HG02759 (cell line): ENCODE data around the gene GFOD1.

Experiments used
- ATAC-seq: cut with Tn5 transposase; IDR thresholded peaks from one replicate; pipeline ENCODE4 v1.9.1; 2021; ENCODE audit warnings: mild to moderate bottlenecking, moderate library complexity; ENCODE audit not compliant: unreplicated experiment

Gene GFOD1

GRCh38 chr6:13360671-13361540, 126.5 kb downstream of the GFOD1 start:
- ATAC-seq: no peak

GRCh38 chr6:13359287-13359686, 128.1 kb downstream of the GFOD1 start:
- no peak for ATAC-seq

GRCh38 chr6:13358511-13358910, 128.9 kb downstream of the GFOD1 start:
- no peak for ATAC-seq

GRCh38 chr6:13357551-13358075, 129.8 kb downstream of the GFOD1 start:
- no peak for ATAC-seq

GRCh38 chr6:13355999-13356785, 131.2 kb downstream of the GFOD1 start:
- peak; percentile 95 for ATAC-seq

- ATAC-seq: peak; percentile 43
Observed at GRCh38 chr6:13355043-13355945, 132.1 kb downstream of the GFOD1 start.

- no peak for ATAC-seq
Observed at GRCh38 chr6:13354331-13355042, 132.9 kb downstream of the GFOD1 start.

- ATAC-seq: no peak
Observed at GRCh38 chr6:13352165-13352564, 135.2 kb downstream of the GFOD1 start.

GRCh38 chr6:13351271-13351670, 136.1 kb downstream of the GFOD1 start:
- ATAC-seq: no peak

GRCh38 chr6:13349811-13350506, 137.4 kb downstream of the GFOD1 start:
- no peak for ATAC-seq

GRCh38 chr6:13348334-13349113, 138.9 kb downstream of the GFOD1 start:
- no peak for ATAC-seq

GRCh38 chr6:13346245-13346644, 141.2 kb downstream of the GFOD1 start:
- no peak for ATAC-seq

- no peak for ATAC-seq
Observed at GRCh38 chr6:13342414-13343019, 144.9 kb downstream of the GFOD1 start.

- ATAC-seq: no peak
Observed at GRCh38 chr6:13339863-13340630, 147.4 kb downstream of the GFOD1 start.

- ATAC-seq: no peak
Observed at GRCh38 chr6:13338038-13338437, 149.4 kb downstream of the GFOD1 start.

GRCh38 chr6:13336553-13336952, 150.8 kb downstream of the GFOD1 start:
- ATAC-seq: peak; percentile 45

GRCh38 chr6:13334953-13335352, 152.4 kb downstream of the GFOD1 start:
- ATAC-seq: no peak

GRCh38 chr6:13332349-13332706, 155.1 kb downstream of the GFOD1 start:
- ATAC-seq: no peak
